Calu3 (cell line): Measurements from ENCODE around the gene SPDYE16. TPM values are rescaled to one million over a fixed set of nuclear protein-coding genes. Genes with fewer than 3 reads are reported as not detected.
"Not testable (repeated sequence)": the region's sequence is repeated elsewhere in the genome, so short reads cannot be mapped to it uniquely, and the experiment has no call there.

Experiments
- BruUV-seq: library from RNA; stranded (reverse); fragments of 400-500 nt; replicated peaks from 2 replicates; lab custom pipeline; 2021; lab: Mats Ljungman, UMichigan
- CTCF ChIA-PET: fragments of 300-600 bp; sonication (Branson Sonifier 250); formaldehyde crosslinking; loops from one replicate; lab custom pipeline; 2022; ENCODE audit warnings: antibody characterized with exemption; lab: Charles Lee
- DNase-seq: peaks from one replicate; pipeline ENCODE4 v3.0.0; 2022
- H3K27ac Mint-ChIP-seq: one replicate; pipeline ENCODE4 v1.8.0; 2022; ENCODE audit warnings: mixed read lengths; ENCODE audit not compliant: unreplicated experiment
- H3K27me3 Mint-ChIP-seq: one replicate; pipeline ENCODE4 v1.8.0; 2022; ENCODE audit warnings: mixed read lengths; ENCODE audit not compliant: unreplicated experiment
- H3K36me3 Mint-ChIP-seq: one replicate; pipeline ENCODE4 v1.8.0; 2022; ENCODE audit warnings: mild to moderate bottlenecking, moderate library complexity, mixed read lengths; ENCODE audit not compliant: insufficient read depth, unreplicated experiment
- H3K4me1 Mint-ChIP-seq: one replicate; pipeline ENCODE4 v1.8.0; 2022; ENCODE audit warnings: mild to moderate bottlenecking, low read depth, mixed read lengths; ENCODE audit not compliant: unreplicated experiment
- H3K4me3 Mint-ChIP-seq: one replicate; pipeline ENCODE4 v1.8.0; 2022; ENCODE audit warnings: mild to moderate bottlenecking, low read depth, moderate library complexity, mixed read lengths; ENCODE audit not compliant: unreplicated experiment
- H3K9me3 Mint-ChIP-seq: one replicate; pipeline ENCODE4 v1.8.0; 2022; ENCODE audit warnings: low read depth, mixed read lengths; ENCODE audit not compliant: unreplicated experiment
- intact Hi-C: fragments of 100-400 bp; cut with micrococcal nuclease; formaldehyde crosslinking; loops from one replicate; pipeline ENCODE4 v1.10.0; 2022; ENCODE audit not compliant: unreplicated experiment
- total RNA-seq: library from RNA; stranded (reverse); gene quantifications from 2 replicates; pipeline ENCODE4 v1.2.3, GENCODE V29; 2022
- TF ChIP-seq, protein P1 (sequence below): fragments of 200-600 bp; IDR thresholded peaks from one replicate; pipeline ENCODE4 v1.8.0; 2022; ENCODE audit warnings: antibody characterized with exemption; ENCODE audit not compliant: unreplicated experiment

The SPDYE16 gene
- total RNA-seq, 1 experiment from 2014 or later, result not detected

DNA sequence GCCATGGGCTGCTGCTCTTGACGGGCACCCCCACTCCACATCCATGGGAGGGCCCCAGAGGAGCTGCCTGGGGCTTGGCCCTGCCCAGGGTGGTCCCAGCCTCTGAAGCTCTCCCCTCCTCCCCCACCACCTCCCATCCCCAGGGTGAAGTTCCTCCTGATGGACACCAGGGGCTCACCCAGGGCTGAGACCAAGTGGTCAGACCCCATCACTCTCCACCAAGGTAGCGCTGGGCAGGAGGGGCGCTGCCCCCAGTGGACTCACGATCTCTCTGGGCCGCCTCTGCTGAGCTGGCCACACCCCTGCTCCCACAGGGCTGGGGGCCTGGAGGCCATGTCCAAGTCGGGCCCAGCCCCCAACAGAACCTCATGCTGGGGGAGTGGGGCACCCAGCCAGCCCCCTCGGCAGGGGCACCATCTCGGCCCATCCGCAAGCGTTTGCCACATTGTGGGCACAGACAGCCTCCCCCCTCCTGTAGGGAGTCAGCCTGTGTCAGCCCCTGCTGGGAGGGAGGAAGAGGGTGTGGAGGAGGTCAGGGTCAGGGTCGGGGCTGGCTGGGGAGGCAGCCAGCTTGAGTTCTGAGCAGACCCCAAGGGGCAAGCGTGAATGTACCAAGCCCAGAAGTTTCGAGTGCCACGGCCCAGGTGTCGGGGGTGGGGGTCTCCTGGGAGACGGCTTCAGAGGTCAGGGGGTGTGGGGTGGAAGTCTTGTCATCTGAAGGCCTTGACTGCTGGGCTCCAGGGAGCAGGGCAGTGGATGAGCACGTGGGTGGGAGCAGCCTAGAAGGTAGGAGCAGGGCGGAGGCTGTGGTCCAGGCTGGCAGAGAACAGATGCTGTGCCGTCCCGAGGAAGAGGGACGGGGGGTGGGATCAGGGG is 29.9 kb downstream of the SPDYE16 start:
- Mint-ChIP-seq H3K27ac (no peak overlapping the region), H3K27me3 (no peaks in the 10 kb centered on the region), H3K4me3 (no peak overlapping the region), H3K36me3 (peaks cover 9% of the 10 kb centered on the region), H3K4me1 (no peaks in the 10 kb centered on the region), H3K9me3 (no peaks in the 10 kb centered on the region)
- peak; percentile 28 for DNase-seq
- BruUV-seq, result no TSS peak
- TF ChIP-seq, protein P1, sequence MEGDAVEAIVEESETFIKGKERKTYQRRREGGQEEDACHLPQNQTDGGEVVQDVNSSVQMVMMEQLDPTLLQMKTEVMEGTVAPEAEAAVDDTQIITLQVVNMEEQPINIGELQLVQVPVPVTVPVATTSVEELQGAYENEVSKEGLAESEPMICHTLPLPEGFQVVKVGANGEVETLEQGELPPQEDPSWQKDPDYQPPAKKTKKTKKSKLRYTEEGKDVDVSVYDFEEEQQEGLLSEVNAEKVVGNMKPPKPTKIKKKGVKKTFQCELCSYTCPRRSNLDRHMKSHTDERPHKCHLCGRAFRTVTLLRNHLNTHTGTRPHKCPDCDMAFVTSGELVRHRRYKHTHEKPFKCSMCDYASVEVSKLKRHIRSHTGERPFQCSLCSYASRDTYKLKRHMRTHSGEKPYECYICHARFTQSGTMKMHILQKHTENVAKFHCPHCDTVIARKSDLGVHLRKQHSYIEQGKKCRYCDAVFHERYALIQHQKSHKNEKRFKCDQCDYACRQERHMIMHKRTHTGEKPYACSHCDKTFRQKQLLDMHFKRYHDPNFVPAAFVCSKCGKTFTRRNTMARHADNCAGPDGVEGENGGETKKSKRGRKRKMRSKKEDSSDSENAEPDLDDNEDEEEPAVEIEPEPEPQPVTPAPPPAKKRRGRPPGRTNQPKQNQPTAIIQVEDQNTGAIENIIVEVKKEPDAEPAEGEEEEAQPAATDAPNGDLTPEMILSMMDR, result peak; percentile 31
- intact Hi-C loops, result no loop called here
- CTCF ChIA-PET, result interaction anchor here (0.6 kb wide), 1 partner anchor 1496 kb away, joined by 5 read pairs; no protein-coding TSS in a partner anchor

DNA sequence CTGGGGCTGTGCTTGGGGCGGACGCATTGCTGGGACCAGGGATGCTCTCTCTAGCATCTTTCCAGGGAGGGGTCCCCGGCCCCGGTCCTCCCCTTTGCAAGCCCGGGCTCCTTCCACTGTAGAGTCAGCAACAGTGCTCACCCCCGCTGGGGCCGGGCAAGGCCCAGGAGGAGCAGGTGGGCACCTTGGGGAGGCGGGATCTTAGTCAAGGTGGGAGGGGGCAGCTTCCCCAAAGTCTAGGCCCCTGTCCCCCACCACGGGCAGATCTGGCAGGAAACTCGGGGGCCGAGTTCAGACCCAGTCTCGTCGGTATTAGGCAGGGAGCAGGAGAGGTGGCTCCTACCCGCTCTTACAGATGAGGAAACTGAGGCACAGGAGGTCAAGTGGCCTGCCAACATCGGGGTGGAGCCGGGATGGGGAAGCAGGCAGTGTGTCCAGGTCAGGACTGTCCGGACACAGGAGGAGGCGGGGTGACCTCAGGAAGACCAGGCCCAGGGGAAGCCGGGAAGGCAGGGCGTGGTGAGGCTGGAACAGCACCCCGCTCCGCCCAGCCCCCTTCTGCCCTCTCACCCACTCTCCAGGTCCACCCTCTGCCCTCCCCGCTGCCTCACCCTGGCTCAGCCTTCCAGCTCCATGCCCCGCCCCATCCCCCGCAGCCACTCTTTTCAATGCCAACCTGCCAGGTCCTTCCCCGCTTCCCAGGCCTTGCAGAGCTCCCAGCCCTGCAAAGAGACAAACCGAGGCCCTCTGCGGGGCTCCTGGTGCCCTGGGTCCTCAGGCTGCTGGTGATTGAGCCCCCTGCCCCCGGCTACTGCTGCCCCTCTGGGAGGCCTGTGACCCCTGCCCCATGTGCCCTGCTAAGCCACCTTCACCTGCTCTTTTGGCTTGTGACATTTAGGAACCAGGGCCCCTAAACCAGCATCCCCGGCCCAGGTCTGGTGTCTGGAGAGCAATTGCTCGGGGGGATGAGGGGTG is 30.9 kb downstream of the SPDYE16 start:
- BruUV-seq, H3K27me3 Mint-ChIP-seq, intact Hi-C loops, H3K27ac Mint-ChIP-seq, H3K4me1 Mint-ChIP-seq, H3K9me3 Mint-ChIP-seq: not testable (repeated sequence)
- DNase-seq, result peak; percentile 34
- Mint-ChIP-seq H3K4me3 (peak overlapping the region; percentile 17), H3K36me3 (peaks cover 11% of the 10 kb centered on the region)
- CTCF ChIA-PET, result interaction anchor here (0.6 kb wide), 1 partner anchor 1497 kb away, joined by 5 read pairs; no protein-coding TSS in a partner anchor

DNA sequence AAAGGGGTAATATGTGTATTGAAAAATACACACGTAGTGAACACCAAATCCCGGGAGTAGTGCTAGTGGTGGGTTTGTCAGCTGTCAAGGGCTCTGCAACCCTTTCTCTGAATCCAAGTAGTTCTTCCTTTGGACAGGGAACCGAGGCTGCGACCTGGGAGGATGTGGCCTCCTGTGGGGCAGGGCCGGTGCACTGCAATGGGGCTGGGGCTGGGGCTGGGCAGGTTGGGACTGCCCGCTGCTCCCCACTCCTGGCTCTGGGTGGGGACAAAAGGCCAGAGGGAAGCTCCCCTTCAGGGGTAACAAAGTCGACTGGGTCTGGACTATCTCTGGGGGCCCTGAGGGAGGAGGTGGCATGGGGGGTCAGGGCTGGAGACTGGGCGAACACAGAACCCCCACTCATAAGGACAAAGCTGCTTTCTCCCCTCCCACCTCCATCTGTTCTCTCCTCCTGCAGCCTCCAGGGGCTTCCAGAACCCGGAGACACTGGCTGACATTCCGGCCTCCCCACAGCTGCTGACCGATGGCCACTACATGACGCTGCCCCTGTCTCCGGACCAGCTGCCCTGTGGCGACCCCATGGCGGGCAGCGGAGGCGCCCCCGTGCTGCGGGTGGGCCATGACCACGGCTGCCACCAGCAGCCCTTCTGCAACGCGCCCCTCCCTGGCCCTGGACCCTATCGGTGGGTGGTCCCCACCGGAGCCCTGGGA is 31.7 kb downstream of the SPDYE16 start:
- DNase-seq, H3K9me3 Mint-ChIP-seq, H3K4me1 Mint-ChIP-seq, BruUV-seq, H3K27ac Mint-ChIP-seq, H3K27me3 Mint-ChIP-seq, CTCF ChIA-PET, intact Hi-C loops: not testable (repeated sequence)
- H3K36me3 Mint-ChIP-seq, result peaks cover 18% of the 10 kb centered on the region
- H3K4me3 Mint-ChIP-seq, result peak overlapping the region; percentile 17

DNA sequence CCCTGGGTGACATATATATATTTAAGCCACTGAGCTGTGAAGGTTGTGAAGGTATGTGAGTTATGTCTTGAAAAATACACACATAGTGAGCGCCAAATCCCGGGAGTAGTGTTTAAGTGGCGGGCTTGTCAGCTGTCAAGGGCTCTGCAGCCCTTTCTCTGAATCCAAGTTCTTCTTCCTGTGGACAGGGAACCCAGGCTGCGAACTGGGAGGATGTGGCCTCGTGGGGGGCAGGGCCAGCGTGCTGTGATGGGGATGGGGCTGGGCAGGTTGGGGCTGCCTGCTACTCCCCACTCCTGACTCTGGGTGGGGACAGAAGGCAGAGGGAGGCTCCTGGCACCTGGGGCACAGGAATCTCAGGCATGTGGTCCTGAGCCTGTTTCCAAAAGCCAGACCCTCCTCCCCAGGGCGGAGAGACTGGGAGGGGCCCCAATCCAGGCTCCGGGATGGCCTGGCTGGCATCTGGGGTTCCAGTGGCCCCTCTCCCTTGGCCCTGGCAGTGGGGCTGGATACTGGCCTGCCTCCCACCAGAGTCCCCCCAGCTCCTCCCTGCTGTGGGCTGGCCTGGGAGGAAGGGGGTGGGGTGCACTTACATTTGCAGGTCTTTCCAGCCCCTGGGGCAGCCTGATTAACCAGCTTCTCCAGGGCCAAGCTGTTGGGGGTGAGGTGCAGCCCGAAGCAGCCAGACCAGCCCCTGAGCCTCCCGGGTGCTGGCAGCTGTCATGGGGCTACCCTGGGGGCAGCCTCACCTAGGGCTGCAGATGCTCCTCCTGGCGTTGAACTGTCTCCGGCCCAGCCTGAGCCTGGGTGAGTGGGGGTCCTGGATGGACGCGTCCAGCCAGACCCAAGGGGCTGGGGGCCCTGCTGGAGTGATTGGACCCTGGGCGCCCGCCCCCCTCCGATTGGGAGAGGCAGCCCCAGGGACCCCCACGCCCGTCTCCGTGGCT is 32.9 kb downstream of the SPDYE16 start, which contains the start of gene UPK3B:
Gene UPK3B, plus strand, starts transcription at position 622 of the 947 bp plus-strand sequence. Its CDS starts 101 bp downstream, at position 723.
- TF ChIP-seq, protein P1, result no peak
- Mint-ChIP-seq H3K27ac (no peak within 1 kb of the TSS), H3K4me1 (no peaks in the 10 kb centered on the region), H3K27me3 (no peaks in the 10 kb centered on the region), H3K9me3 (no peaks in the 10 kb centered on the region), H3K4me3 (no peak within 1 kb of the TSS), H3K36me3 (peaks cover 23% of the 10 kb centered on the region)
- intact Hi-C loops, result no loop called here
- CTCF ChIA-PET, result no interaction called here
- no TSS peak for BruUV-seq
- peak; percentile 63 for DNase-seq
